CD14-positive monocyte (primary cell): ENCODE data around the gene AOAH. TPM values are rescaled to one million over a fixed set of nuclear protein-coding genes. Genes with fewer than 3 reads are reported as not detected.

ENCODE experiments used
- DNase-seq, 3 donors: peaks; one replicate each; pipeline ENCODE4 v3.0.0-alpha.2; 2011 to 2022
- H2AFZ ChIP-seq: 2 replicates; pipeline ENCODE4 v1.6.0; 2012; ENCODE audit warnings: mild to moderate bottlenecking, low read depth, low read length, inconsistent platforms; ENCODE audit not compliant: insufficient read depth, poor library complexity, severe bottlenecking
- H3K27ac ChIP-seq, 2 donors: 1 replicate in 1 of 2; 2 replicates in 1 of 2; pipeline ENCODE4 v1.5.1; 2012 to 2013; ENCODE audit warnings: low read length in 2 of 2, control low read depth in 1 of 2, inconsistent platforms in 1 of 2, low read depth in 1 of 2, mild to moderate bottlenecking in 1 of 2
- H3K27me3 ChIP-seq, 2 donors: one replicate each; pipeline versions ENCODE4 v1.6.0 to v1.6.1; 2011 to 2013; ENCODE audit warnings: low read length in 2 of 2; ENCODE audit not compliant: control insufficient read depth in 2 of 2, insufficient read depth in 2 of 2
- H3K36me3 ChIP-seq, 2 donors: replicated peaks in 1 of 2; 1 replicate in 1 of 2; 2 replicates in 1 of 2; pipeline versions ENCODE4 v1.5.1 to v1.6.1; 2012 to 2013; ENCODE audit warnings: low read length in 2 of 2, control low read depth in 1 of 2, inconsistent platforms in 1 of 2, mild to moderate bottlenecking in 1 of 2; ENCODE audit not compliant: insufficient read depth in 2 of 2, control insufficient read depth in 1 of 2
- H3K4me1 ChIP-seq, 2 donors: 1 replicate in 1 of 2; 2 replicates in 1 of 2; pipeline versions ENCODE4 v1.5.1 to v1.6.1; 2012 to 2013; ENCODE audit warnings: low read length in 2 of 2, control low read depth in 1 of 2, inconsistent platforms in 1 of 2, mild to moderate bottlenecking in 1 of 2, moderate library complexity in 1 of 2; ENCODE audit not compliant: insufficient read depth in 2 of 2, control insufficient read depth in 1 of 2
- H3K4me2 ChIP-seq: replicated peaks from 2 replicates; pipeline ENCODE3; 2012; ENCODE audit warnings: low read length, moderate library complexity, mild to moderate bottlenecking; ENCODE audit not compliant: poor library complexity, severe bottlenecking; ENCODE audit errors: extremely low read depth
- H3K4me3 ChIP-seq, 3 experiments: fragments of 200-600 bp in 1 of 3; sonication (generic) in 1 of 3; replicated peaks in 1 of 3; 1 replicate in 2 of 3; 2 replicates in 1 of 3; pipeline ENCODE4 v1.5.1; 2011 to 2013; ENCODE audit warnings: low read length in 3 of 3, mild to moderate bottlenecking in 3 of 3, control low read depth in 2 of 3, low read depth in 2 of 3, inconsistent platforms in 1 of 3, moderate library complexity in 1 of 3
- H3K79me2 ChIP-seq: 2 replicates; pipeline ENCODE4 v1.6.0; 2012; ENCODE audit warnings: mild to moderate bottlenecking, control low read depth, inconsistent platforms, low read length, moderate library complexity; ENCODE audit not compliant: insufficient read depth
- H3K9ac ChIP-seq: 2 replicates; pipeline ENCODE4 v1.6.0; 2017; ENCODE audit warnings: low read length, mild to moderate bottlenecking; ENCODE audit not compliant: insufficient read depth, poor library complexity, severe bottlenecking
- H3K9me3 ChIP-seq, 2 donors: replicated peaks in 1 of 2; 1 replicate in 1 of 2; 2 replicates in 1 of 2; pipeline versions ENCODE4 v1.5.1 to v1.6.1; 2012 to 2013; ENCODE audit warnings: low read length in 2 of 2, control low read depth in 1 of 2; ENCODE audit not compliant: control insufficient read depth in 1 of 2, insufficient read depth in 1 of 2
- H4K20me1 ChIP-seq: 2 replicates; pipeline ENCODE4 v1.6.0; 2012; ENCODE audit warnings: mild to moderate bottlenecking, low read length, control low read depth, moderate library complexity; ENCODE audit not compliant: insufficient read depth
- H3K27ac Mint-ChIP-seq, 7 donors: one replicate each; pipeline ENCODE4 v1.8.0; 2020; ENCODE audit warnings: mild to moderate bottlenecking in 7 of 7, mixed read lengths in 7 of 7, moderate library complexity in 6 of 7, inconsistent platforms in 2 of 7
- H3K27me3 Mint-ChIP-seq, 3 donors: one replicate each; pipeline ENCODE4 v1.8.0; 2021 to 2022; ENCODE audit warnings: low read depth in 3 of 3, mild to moderate bottlenecking in 3 of 3, mixed read lengths in 3 of 3, moderate library complexity in 3 of 3, inconsistent platforms in 1 of 3
- H3K36me3 Mint-ChIP-seq, 2 donors: one replicate each; pipeline ENCODE4 v1.8.0; 2020; ENCODE audit warnings: mixed read lengths in 2 of 2, inconsistent platforms in 1 of 2, mild to moderate bottlenecking in 1 of 2
- H3K4me1 Mint-ChIP-seq: one replicate; pipeline ENCODE4 v1.8.0; 2020; ENCODE audit warnings: mild to moderate bottlenecking, mixed read lengths
- H3K4me3 Mint-ChIP-seq, 2 donors: one replicate each; pipeline ENCODE4 v1.8.0; 2020; ENCODE audit warnings: mild to moderate bottlenecking in 2 of 2, mixed read lengths in 2 of 2, moderate library complexity in 1 of 2
- H3K9me3 Mint-ChIP-seq, 7 donors: one replicate each; pipeline ENCODE4 v1.8.0; 2020 to 2022; ENCODE audit warnings: mixed read lengths in 7 of 7, mild to moderate bottlenecking in 6 of 7, moderate library complexity in 6 of 7, inconsistent platforms in 2 of 7
- CTCF ChIP-seq: fragments of 200-600 bp; IDR thresholded peaks from one replicate; pipeline ENCODE4 v1.8.0; 2022; ENCODE audit warnings: antibody characterized with exemption, mild to moderate bottlenecking
- WGBS: methylation state at CpG from one replicate; pipeline ENCODE4 v1.1.5; 2013; ENCODE audit warnings: missing lambda C conversion rate; ENCODE audit not compliant: insufficient coverage; 5-methylcytosine and 5-hydroxymethylcytosine counted together
- intact Hi-C, 2 donors: fragments of 100-400 bp; cut with micrococcal nuclease; formaldehyde crosslinking; loops; one replicate each; pipeline versions ENCODE4 v1.15.0 to v1.15.1; 2023
- polyA plus RNA-seq, 3 donors: library from polyadenylated mRNA; depleted of rRNA in 1 of 3; unstranded in 2 of 3; stranded (reverse) in 1 of 3; fragments of 300-500 nt in 2 of 3; fragments of >200 nt in 1 of 3; fragmentation: Illumina TruSeq in 2 of 3; gene quantifications; 1 replicate in 2 of 3; 2 replicates in 1 of 3; pipeline ENCODE4 v1.2.3, GENCODE V29; 2012 to 2021

Gene AOAH
- polyA plus RNA-seq, 3 donors = 305 to 467 (median 349) TPM

DNA sequence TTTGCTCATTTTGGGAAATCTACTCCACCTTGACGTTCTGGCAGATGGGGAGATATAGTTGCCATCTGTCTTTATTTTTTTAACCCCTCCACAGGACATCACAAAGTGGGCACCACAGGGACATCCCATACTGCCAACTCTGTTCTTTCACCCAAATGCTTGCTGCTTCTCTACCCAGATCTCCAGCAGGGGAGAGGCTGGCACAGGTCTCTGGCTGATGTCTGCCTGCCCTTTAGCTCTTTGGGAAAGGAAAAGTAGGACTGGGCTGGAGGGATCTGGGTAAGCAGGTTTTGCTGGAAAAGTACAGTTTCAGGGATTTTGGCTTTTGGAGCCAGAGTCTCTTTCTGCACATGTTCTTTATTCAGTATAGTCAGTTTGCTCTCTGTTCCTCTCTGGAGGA, 178.0 kb downstream of the AOAH start:
- no peaks in the 10 kb centered on the region for H3K79me2 ChIP-seq
- Mint-ChIP-seq H3K4me3 (no peak overlapping the region), H3K27ac (no peak overlapping the region), H3K36me3 (peaks cover 77 to 92% of the 10 kb centered on the region in 2 donors), H3K9me3 (peaks cover 0 to 3% (median 0%) of the 10 kb centered on the region in 7 donors), H3K4me1 (no peaks in the 10 kb centered on the region), H3K27me3 (no peaks in the 10 kb centered on the region)
- WGBS = no CpG with 5 or more reads among the region's 1 CpG
- H3K9me3 ChIP-seq = no peaks in the 10 kb centered on the region
- intact Hi-C loops = no loop called here
- no peak overlapping the region for H3K4me3 ChIP-seq
- no peak overlapping the region for H2AFZ ChIP-seq
- H3K27ac ChIP-seq = peak overlapping the region in 1 of 2 donors; percentile 49
- no peaks in the 10 kb centered on the region for H3K27me3 ChIP-seq
- no peak overlapping the region for H3K9ac ChIP-seq
- no peak for TF ChIP-seq CTCF
- H3K4me2 ChIP-seq = no peak overlapping the region
- H3K36me3 ChIP-seq = peaks cover 91 to 96% of the 10 kb centered on the region in 2 donors
- peaks cover 90% of the 10 kb centered on the region for H4K20me1 ChIP-seq
- no peak for DNase-seq
- no peaks in the 10 kb centered on the region for H3K4me1 ChIP-seq

- intact Hi-C loops = no loop called here
- no peaks in the 10 kb centered on the region for H3K27me3 Mint-ChIP-seq
Measured at GRCh38 chr7:36545291-36545690, 179.0 kb downstream of the AOAH start.

More at GRCh38 chr7:36545291-36545690, 179.0 kb downstream of the AOAH start:
- no peak for TF ChIP-seq CTCF
- peaks cover 91% of the 10 kb centered on the region for H4K20me1 ChIP-seq
- no peak for DNase-seq
- Mint-ChIP-seq H3K4me1 (no peaks in the 10 kb centered on the region), H3K27ac (no peak overlapping the region), H3K4me3 (no peak overlapping the region), H3K36me3 (peaks cover 82% of the 10 kb centered on the region in 2 donors), H3K9me3 (no peaks in the 10 kb centered on the region)
- 80% methylated on average over 1 of the region's 2 CpGs for WGBS
- no peaks in the 10 kb centered on the region for H3K27me3 ChIP-seq
- H3K4me2 ChIP-seq = no peak overlapping the region
- no peaks in the 10 kb centered on the region for H3K4me1 ChIP-seq
- no peaks in the 10 kb centered on the region for H3K9me3 ChIP-seq
- no peaks in the 10 kb centered on the region for H3K79me2 ChIP-seq
- peaks cover 95 to 98% of the 10 kb centered on the region in 2 donors for H3K36me3 ChIP-seq
- no peak overlapping the region for H3K4me3 ChIP-seq
- H3K9ac ChIP-seq = no peak overlapping the region
- peak overlapping the region in 1 of 2 donors; percentile 14 for H3K27ac ChIP-seq
- no peak overlapping the region for H2AFZ ChIP-seq
